ENCODE data around the gene SLC6A7.

SLC6A7 gene

GRCh38 chr5:150172556-150172955 lies 17.3 kb upstream of the SLC6A7 start:
- TF ChIP-seq CTCF (IDR thresholded peaks at IDR 0.05; ENCODE audit: insufficient read depth, low read length, missing control alignments), result no peak
- CTCF ChIA-PET, result interaction anchor here (1.1 to 13.3 kb wide), 6 partner anchors 12 to 74 kb away, joined by 3 to 176 read pairs (median 3); no protein-coding TSS in a partner anchor
- H3K4me3 ChIP-seq (ENCODE audit: low read depth, low read length), result no peak overlapping the region
- POLR2A ChIA-PET, result no interaction called here
- DNase-seq (ENCODE audit: low read depth, low spot score), result no peak

- ChIA-PET POLR2A (no interaction called here), CTCF (interaction anchor here (1.1 to 13.3 kb wide), 5 partner anchors 12 to 74 kb away, joined by 3 to 176 read pairs (median 3); no protein-coding TSS in a partner anchor)
- H3K4me3 ChIP-seq (ENCODE audit: low read depth, low read length), result no peak overlapping the region
- no peak for TF ChIP-seq CTCF (IDR thresholded peaks at IDR 0.05; ENCODE audit: insufficient read depth, low read length, missing control alignments)
- DNase-seq (ENCODE audit: low read depth, low spot score), result no peak
These were observed 16.7 kb upstream of the SLC6A7 start for GRCh38 chr5:150173161-150173560.

- ChIA-PET CTCF (interaction anchor here (0.6 to 13.3 kb wide), 14 partner anchors 10 to 47 kb away, joined by 3 to 176 read pairs (median 6); partner anchors contain the start of gene SLC6A7), POLR2A (no interaction called here)
- no peak for DNase-seq (ENCODE audit: low read depth, low spot score)
- no peak overlapping the region for H3K4me3 ChIP-seq (ENCODE audit: low read depth, low read length)
- no peak for TF ChIP-seq CTCF (IDR thresholded peaks at IDR 0.05; ENCODE audit: insufficient read depth, low read length, missing control alignments)
These were observed 15.6 kb upstream of the SLC6A7 start for GRCh38 chr5:150174285-150174684.

GRCh38 chr5:150175076-150175475 lies 14.8 kb upstream of the SLC6A7 start:
- no peak overlapping the region for H3K4me3 ChIP-seq (ENCODE audit: low read depth, low read length)
- ChIA-PET POLR2A (interaction anchor here (0.5 kb wide), 1 partner anchor 157 kb away, joined by 3 read pairs; no protein-coding TSS in a partner anchor), CTCF (interaction anchor here (0.7 to 13.3 kb wide), 19 partner anchors 9 to 341 kb away, joined by 3 to 176 read pairs (median 7); partner anchors contain the start of genes CDX1 and SLC6A7)
- DNase-seq (ENCODE audit: low read depth, low spot score), result no peak
- no peak for TF ChIP-seq CTCF (IDR thresholded peaks at IDR 0.05; ENCODE audit: insufficient read depth, low read length, missing control alignments)

- no peak overlapping the region for H3K4me3 ChIP-seq (ENCODE audit: low read depth, low read length)
- ChIA-PET POLR2A (interaction anchor here (0.5 kb wide), 1 partner anchor 157 kb away, joined by 3 read pairs; no protein-coding TSS in a partner anchor), CTCF (interaction anchor here (0.8 to 13.3 kb wide), 22 partner anchors 8 to 341 kb away, joined by 3 to 176 read pairs (median 6); partner anchors contain the start of genes CDX1 and SLC6A7)
- peak; percentile 72 for TF ChIP-seq CTCF (IDR thresholded peaks at IDR 0.05; ENCODE audit: insufficient read depth, low read length, missing control alignments)
- no peak for DNase-seq (ENCODE audit: low read depth, low spot score)
These were observed 14.3 kb upstream of the SLC6A7 start for GRCh38 chr5:150175536-150175935.

- TF ChIP-seq CTCF (IDR thresholded peaks at IDR 0.05; ENCODE audit: insufficient read depth, low read length, missing control alignments), result no peak
- ChIA-PET POLR2A (no interaction called here), CTCF (interaction anchor here (1.3 to 13.3 kb wide), 10 partner anchors 10 to 343 kb away, joined by 3 to 176 read pairs (median 14); partner anchors contain the start of genes CDX1 and SLC6A7)
- H3K4me3 ChIP-seq (ENCODE audit: low read depth, low read length), result no peak overlapping the region
- DNase-seq (ENCODE audit: low read depth, low spot score), result no peak
These were observed 13.0 kb upstream of the SLC6A7 start for GRCh38 chr5:150176745-150177477.

Measured in AG04449 (cell line).